ENCODE measurements around the gene RAD51AP1. TPM values are rescaled to one million over a fixed set of nuclear protein-coding genes. Genes with fewer than 3 reads are reported as not detected.
A peak's percentile ranks its signal among the peaks of the same experiment; 100 is the strongest.

RAD51AP1 gene
- total and polyA plus RNA-seq, 4 donors, result 1.2 to 2.9 (median 2.5) TPM

DNA sequence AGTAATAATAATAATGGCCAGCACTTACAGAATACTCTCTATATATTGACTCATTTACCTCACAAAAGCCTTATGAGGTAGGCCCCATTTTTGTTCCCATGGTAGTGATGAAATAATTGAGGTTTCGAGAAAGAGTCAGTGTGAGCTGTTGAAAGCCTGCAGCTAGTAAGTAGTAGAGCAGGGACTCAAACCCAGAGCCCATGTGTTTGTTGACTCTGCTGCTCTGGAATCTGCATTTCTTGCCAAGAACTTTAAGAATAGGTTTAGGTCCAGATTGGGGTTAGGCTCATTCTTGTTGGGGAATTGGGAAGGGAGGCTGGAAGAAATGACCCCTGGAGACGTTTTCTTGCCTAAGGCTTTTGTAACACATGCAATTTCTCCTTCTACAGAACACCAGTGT is 51.3 kb downstream of the RAD51AP1 start:
- H3K27ac ChIP-seq (ENCODE audit: low read depth in 1 of 2, low read length in 2 of 2), result no peak overlapping the region
- intact Hi-C loops (cut with DNase I), result no loop called here
- H3K4me1 ChIP-seq (ENCODE audit: control insufficient read depth in 1 of 2, insufficient read depth in 2 of 2, low read length in 2 of 2), result no peaks in the 10 kb centered on the region
- no peaks in the 10 kb centered on the region for H3K27me3 ChIP-seq (ENCODE audit: control insufficient read depth in 1 of 2, insufficient read depth in 2 of 2, low read length in 1 of 2)
- no peaks in the 10 kb centered on the region for H3K36me3 ChIP-seq (ENCODE audit: control insufficient read depth in 1 of 2, insufficient read depth in 2 of 2, low read length in 1 of 2)
- 46 to 68% methylated on average over 2 of the region's 2 CpGs for WGBS, 2 donors
- DNase-seq (no peak), ATAC-seq (ENCODE audit: low FRiP score) (no peak)
- peaks cover 1% of the 10 kb centered on the region for H3K9me3 ChIP-seq (ENCODE audit: control insufficient read depth, low read length)
- no peak overlapping the region for H3K4me3 ChIP-seq (ENCODE audit: low read length in 2 of 2)

DNA sequence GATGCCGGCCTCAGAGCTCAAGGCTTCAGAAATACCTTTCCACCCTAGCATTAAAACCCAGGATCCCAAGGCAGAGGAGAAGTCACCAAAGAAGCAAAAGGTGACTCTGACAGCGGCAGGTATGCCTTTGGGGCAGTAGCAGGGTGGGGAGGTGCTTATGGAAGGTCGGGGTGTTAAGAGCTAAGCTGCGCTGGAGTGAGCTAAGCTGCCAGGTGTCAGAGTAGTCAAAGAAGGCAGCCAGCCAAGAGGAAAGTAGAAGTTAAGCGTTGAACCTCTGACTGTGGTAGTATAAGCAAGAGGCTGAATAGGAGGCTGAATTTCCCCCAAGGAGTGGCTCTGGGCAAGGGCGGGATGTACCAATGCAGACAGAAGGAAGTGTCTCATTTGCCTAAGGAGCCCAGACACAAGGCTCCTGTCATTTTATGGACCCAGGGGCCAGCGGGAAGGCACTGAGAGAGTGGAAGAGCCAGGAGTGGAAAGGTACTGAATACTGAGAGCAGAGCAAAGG is 52.5 kb downstream of the RAD51AP1 start:
- no peak for ATAC-seq (ENCODE audit: low FRiP score)
- no peaks in the 10 kb centered on the region for H3K9me3 ChIP-seq (ENCODE audit: control insufficient read depth, low read length)

DNA sequence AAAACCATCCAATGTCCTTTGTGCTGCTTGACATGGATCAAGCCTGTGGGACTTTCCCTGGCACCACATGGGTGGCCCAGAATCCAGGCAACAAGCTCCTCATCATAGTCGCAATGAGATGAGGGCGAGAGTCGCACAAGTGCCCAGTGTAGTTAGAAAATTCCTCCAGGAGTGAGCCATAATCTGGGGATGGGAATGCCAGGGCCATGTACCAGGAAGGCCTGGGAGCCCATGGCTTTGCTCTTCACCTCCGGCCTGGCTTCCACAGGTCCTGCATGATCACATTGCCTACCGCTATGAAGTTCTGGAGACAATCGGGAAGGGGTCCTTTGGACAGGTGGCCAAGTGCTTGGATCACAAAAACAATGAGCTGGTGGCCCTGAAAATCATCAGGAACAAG is 57.2 kb downstream of the RAD51AP1 start:
- H3K27ac ChIP-seq (ENCODE audit: low read depth in 1 of 2, low read length in 2 of 2), result no peak overlapping the region
- no peak for ATAC-seq (ENCODE audit: low FRiP score)

More for the DNA sequence above, 52.5 kb downstream of the RAD51AP1 start:
- Histone ChIP-seq H3K27me3 (ENCODE audit: control insufficient read depth in 1 of 2, insufficient read depth in 2 of 2, low read length in 1 of 2) (no peaks in the 10 kb centered on the region), H3K4me1 (ENCODE audit: control insufficient read depth in 1 of 2, insufficient read depth in 2 of 2, low read length in 2 of 2) (no peaks in the 10 kb centered on the region), H3K4me3 (ENCODE audit: low read length in 2 of 2) (no peak overlapping the region), H3K27ac (ENCODE audit: low read depth in 1 of 2, low read length in 2 of 2) (no peak overlapping the region), H3K36me3 (ENCODE audit: control insufficient read depth in 1 of 2, insufficient read depth in 2 of 2, low read length in 1 of 2) (no peaks in the 10 kb centered on the region)
- intact Hi-C loops (cut with DNase I), result no loop called here
- no peak for DNase-seq
- WGBS, 2 donors, result 71 to 72% methylated on average over 7 of the region's 7 CpGs

DNA sequence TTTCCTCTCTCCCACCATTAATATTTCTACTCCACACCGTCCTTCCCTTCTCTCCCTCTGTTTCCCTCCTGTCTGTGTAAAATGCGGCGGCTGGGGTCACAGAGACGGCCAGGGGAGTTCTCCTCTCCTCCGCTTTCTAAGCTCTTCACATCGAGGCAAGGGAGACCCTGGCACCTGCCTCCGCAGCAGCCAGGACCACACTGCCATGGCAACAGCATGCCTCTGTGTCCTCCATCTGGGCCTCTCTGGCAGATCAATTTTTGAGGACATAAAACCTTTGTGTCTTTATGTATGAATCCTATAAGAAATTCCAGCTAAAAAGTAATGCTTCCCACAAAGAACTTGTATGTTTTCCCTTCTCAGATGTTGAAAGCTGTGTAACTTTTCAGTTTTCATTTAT is 64.7 kb downstream of the RAD51AP1 start:
- no peak for ATAC-seq (ENCODE audit: low FRiP score)
- intact Hi-C loops (cut with DNase I), result loop anchor here (10.0 kb wide), 1 partner anchor 151 kb away; no protein-coding TSS in a partner anchor
- no peak overlapping the region for H3K4me3 ChIP-seq (ENCODE audit: low read length in 2 of 2)
- no peak for DNase-seq
- H3K36me3 ChIP-seq (ENCODE audit: control insufficient read depth in 1 of 2, insufficient read depth in 2 of 2, low read length in 1 of 2), result no peaks in the 10 kb centered on the region
- H3K9me3 ChIP-seq (ENCODE audit: control insufficient read depth, low read length), result no peaks in the 10 kb centered on the region
- H3K27ac ChIP-seq (ENCODE audit: low read depth in 1 of 2, low read length in 2 of 2), result no peak overlapping the region
- H3K27me3 ChIP-seq (ENCODE audit: control insufficient read depth in 1 of 2, insufficient read depth in 2 of 2, low read length in 1 of 2), result no peaks in the 10 kb centered on the region
- H3K4me1 ChIP-seq (ENCODE audit: control insufficient read depth in 1 of 2, insufficient read depth in 2 of 2, low read length in 2 of 2), result no peaks in the 10 kb centered on the region
- WGBS, 2 donors, result 60 to 65% methylated on average over 7 of the region's 7 CpGs

More for the DNA sequence above, 57.2 kb downstream of the RAD51AP1 start:
- Histone ChIP-seq H3K4me1 (ENCODE audit: control insufficient read depth in 1 of 2, insufficient read depth in 2 of 2, low read length in 2 of 2) (no peaks in the 10 kb centered on the region), H3K4me3 (ENCODE audit: low read length in 2 of 2) (no peak overlapping the region), H3K9me3 (ENCODE audit: control insufficient read depth, low read length) (no peaks in the 10 kb centered on the region), H3K27me3 (ENCODE audit: control insufficient read depth in 1 of 2, insufficient read depth in 2 of 2, low read length in 1 of 2) (no peaks in the 10 kb centered on the region), H3K36me3 (ENCODE audit: control insufficient read depth in 1 of 2, insufficient read depth in 2 of 2, low read length in 1 of 2) (no peaks in the 10 kb centered on the region)
- WGBS, 2 donors, result 93 to 94% methylated on average over 6 of the region's 6 CpGs
- intact Hi-C loops (cut with DNase I), result no loop called here
- no peak for DNase-seq

DNA sequence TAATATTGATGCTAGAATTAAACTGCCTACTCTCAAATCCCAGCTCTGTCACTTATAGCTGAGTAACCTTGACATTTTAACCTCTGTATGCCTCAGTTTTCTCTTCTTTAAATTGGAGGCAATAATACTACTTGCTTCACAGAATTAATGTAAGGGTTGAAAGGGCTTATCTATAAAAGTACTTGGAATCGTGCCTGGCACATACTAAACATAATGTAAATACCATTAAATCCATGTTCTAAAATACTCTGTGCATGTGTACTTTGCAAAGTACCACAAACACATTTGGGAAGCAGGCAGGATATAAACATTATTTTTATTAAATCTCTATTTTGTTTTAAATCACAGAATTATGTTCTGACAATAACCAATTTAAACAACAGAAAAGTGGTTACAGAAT is 65.3 kb downstream of the RAD51AP1 start:
- Histone ChIP-seq H3K4me1 (ENCODE audit: control insufficient read depth in 1 of 2, insufficient read depth in 2 of 2, low read length in 2 of 2) (no peaks in the 10 kb centered on the region), H3K27me3 (ENCODE audit: control insufficient read depth in 1 of 2, insufficient read depth in 2 of 2, low read length in 1 of 2) (no peaks in the 10 kb centered on the region), H3K27ac (ENCODE audit: low read depth in 1 of 2, low read length in 2 of 2) (no peak overlapping the region), H3K9me3 (ENCODE audit: control insufficient read depth, low read length) (no peaks in the 10 kb centered on the region), H3K4me3 (ENCODE audit: low read length in 2 of 2) (no peak overlapping the region), H3K36me3 (ENCODE audit: control insufficient read depth in 1 of 2, insufficient read depth in 2 of 2, low read length in 1 of 2) (no peaks in the 10 kb centered on the region)
- intact Hi-C loops (cut with DNase I), result loop anchor here (10.0 kb wide), 1 partner anchor 151 kb away; no protein-coding TSS in a partner anchor
- DNase-seq (no peak), ATAC-seq (ENCODE audit: low FRiP score) (no peak)
- 9 to 11% methylated on average over 1 of the region's 1 CpG for WGBS, 2 donors

DNA sequence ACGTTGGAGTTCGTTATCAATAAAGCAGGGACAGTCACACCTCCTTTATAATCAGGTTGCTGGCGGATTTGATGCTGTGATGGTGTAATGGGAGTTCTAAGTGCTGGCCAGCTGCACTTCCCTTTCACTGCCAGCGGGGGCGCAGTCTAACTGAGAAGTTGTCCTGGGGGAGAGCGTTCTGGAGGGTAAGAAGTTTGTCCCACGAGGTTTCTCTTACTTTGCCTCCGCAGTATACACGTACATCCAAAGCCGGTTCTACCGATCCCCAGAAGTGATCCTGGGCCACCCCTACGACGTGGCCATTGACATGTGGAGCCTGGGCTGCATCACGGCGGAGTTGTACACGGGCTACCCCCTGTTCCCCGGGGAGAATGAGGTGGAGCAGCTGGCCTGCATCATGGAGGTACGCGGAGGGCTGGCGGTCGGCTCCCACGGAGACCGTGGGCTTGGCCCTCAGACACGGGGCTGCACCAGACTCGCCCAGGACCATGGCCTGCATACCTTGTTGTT is 66.0 kb downstream of the RAD51AP1 start:
- no peaks in the 10 kb centered on the region for H3K27me3 ChIP-seq (ENCODE audit: control insufficient read depth in 1 of 2, insufficient read depth in 2 of 2, low read length in 1 of 2)

DNA sequence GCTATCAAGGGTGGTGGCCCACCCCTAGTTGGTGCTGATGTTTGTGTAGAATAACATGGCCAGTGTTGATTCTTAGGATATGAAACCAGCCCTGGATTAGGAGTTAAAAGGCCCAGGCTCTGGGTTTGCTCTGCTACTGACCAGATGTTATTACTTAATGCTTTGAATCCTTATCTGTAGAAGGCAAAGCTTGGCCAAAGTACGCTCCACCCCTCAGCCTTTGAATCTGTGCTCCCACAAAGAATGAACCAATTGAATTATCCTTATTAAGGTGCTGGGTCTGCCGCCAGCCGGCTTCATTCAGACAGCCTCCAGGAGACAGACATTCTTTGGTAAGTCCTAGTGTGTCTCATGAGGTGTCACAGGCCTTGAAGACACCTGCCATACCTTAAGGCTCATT is 68.4 kb downstream of the RAD51AP1 start:
- intact Hi-C loops (cut with DNase I), result loop anchor here (10.0 kb wide), 1 partner anchor 148 kb away; no protein-coding TSS in a partner anchor
- 77 to 92% methylated on average over 3 of the region's 3 CpGs for WGBS, 2 donors

More for the DNA sequence above, 66.0 kb downstream of the RAD51AP1 start:
- Histone ChIP-seq H3K4me1 (ENCODE audit: control insufficient read depth in 1 of 2, insufficient read depth in 2 of 2, low read length in 2 of 2) (no peaks in the 10 kb centered on the region), H3K36me3 (ENCODE audit: control insufficient read depth in 1 of 2, insufficient read depth in 2 of 2, low read length in 1 of 2) (no peaks in the 10 kb centered on the region), H3K27ac (ENCODE audit: low read depth in 1 of 2, low read length in 2 of 2) (peak overlapping the region in 1 of 2 donors; percentile 26), H3K4me3 (ENCODE audit: low read length in 2 of 2) (peak overlapping the region; percentile 71 to 82), H3K9me3 (ENCODE audit: control insufficient read depth, low read length) (no peaks in the 10 kb centered on the region)
- WGBS, 2 donors, result 0 to 1% methylated on average over 25 of the region's 25 CpGs
- DNase-seq (peak; percentile 84 to 89), ATAC-seq (ENCODE audit: low FRiP score) (peak; percentile 95)
- intact Hi-C loops (cut with DNase I), result loop anchor here (10.0 kb wide), 1 partner anchor 150 kb away; no protein-coding TSS in a partner anchor

DNA sequence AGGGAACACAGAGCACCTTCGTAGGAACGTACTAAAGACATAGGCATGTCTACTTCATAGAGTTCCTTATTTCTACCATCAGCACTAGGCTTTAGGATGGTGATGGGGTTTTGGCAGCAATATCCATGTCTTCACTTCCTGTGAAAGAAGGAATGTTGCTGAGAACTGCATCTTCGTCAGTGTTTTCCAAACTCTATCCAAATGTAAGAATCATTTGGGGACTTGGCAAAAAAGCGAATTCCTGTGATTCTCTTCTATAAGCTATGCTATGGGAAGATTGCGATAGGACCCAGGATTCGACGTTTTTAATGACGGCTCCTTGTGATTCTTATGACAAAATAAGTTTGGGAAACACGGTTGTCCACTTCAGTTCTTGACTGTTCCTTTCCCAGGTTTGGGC is 70.4 kb downstream of the RAD51AP1 start:
- ATAC-seq (ENCODE audit: low FRiP score), result no peak
- intact Hi-C loops (cut with DNase I), result loop anchor here (10.0 kb wide), 1 partner anchor 146 kb away; no protein-coding TSS in a partner anchor
- H3K4me1 ChIP-seq (ENCODE audit: control insufficient read depth in 1 of 2, insufficient read depth in 2 of 2, low read length in 2 of 2), result no peaks in the 10 kb centered on the region
- peaks cover 4 to 8% of the 10 kb centered on the region in 2 donors for H3K36me3 ChIP-seq (ENCODE audit: control insufficient read depth in 1 of 2, insufficient read depth in 2 of 2, low read length in 1 of 2)
- H3K4me3 ChIP-seq (ENCODE audit: low read length in 2 of 2), result no peak overlapping the region
- H3K27me3 ChIP-seq (ENCODE audit: control insufficient read depth in 1 of 2, insufficient read depth in 2 of 2, low read length in 1 of 2), result no peaks in the 10 kb centered on the region
- no peak overlapping the region for H3K27ac ChIP-seq (ENCODE audit: low read depth in 1 of 2, low read length in 2 of 2)
- DNase-seq, result no peak
- 87 to 89% methylated on average over 9 of the region's 9 CpGs for WGBS, 2 donors
- no peaks in the 10 kb centered on the region for H3K9me3 ChIP-seq (ENCODE audit: control insufficient read depth, low read length)

More for the DNA sequence above, 68.4 kb downstream of the RAD51AP1 start:
- ATAC-seq (ENCODE audit: low FRiP score) (no peak), DNase-seq (no peak)
- H3K27ac ChIP-seq (ENCODE audit: low read depth in 1 of 2, low read length in 2 of 2), result no peak overlapping the region
- no peaks in the 10 kb centered on the region for H3K9me3 ChIP-seq (ENCODE audit: control insufficient read depth, low read length)
- peaks cover 0 to 2% of the 10 kb centered on the region in 2 donors for H3K36me3 ChIP-seq (ENCODE audit: control insufficient read depth in 1 of 2, insufficient read depth in 2 of 2, low read length in 1 of 2)
- no peaks in the 10 kb centered on the region for H3K27me3 ChIP-seq (ENCODE audit: control insufficient read depth in 1 of 2, insufficient read depth in 2 of 2, low read length in 1 of 2)
- no peak overlapping the region for H3K4me3 ChIP-seq (ENCODE audit: low read length in 2 of 2)
- H3K4me1 ChIP-seq (ENCODE audit: control insufficient read depth in 1 of 2, insufficient read depth in 2 of 2, low read length in 2 of 2), result no peaks in the 10 kb centered on the region
